NCI-H524 (cell line): ENCODE results near the gene GRK5.

Source experiments
- DNase-seq, 2 experiments: peaks; one replicate each; lab custom pipeline; 2025; lab: John Stamatoyannopoulos, UW

GRK5 gene

DNA sequence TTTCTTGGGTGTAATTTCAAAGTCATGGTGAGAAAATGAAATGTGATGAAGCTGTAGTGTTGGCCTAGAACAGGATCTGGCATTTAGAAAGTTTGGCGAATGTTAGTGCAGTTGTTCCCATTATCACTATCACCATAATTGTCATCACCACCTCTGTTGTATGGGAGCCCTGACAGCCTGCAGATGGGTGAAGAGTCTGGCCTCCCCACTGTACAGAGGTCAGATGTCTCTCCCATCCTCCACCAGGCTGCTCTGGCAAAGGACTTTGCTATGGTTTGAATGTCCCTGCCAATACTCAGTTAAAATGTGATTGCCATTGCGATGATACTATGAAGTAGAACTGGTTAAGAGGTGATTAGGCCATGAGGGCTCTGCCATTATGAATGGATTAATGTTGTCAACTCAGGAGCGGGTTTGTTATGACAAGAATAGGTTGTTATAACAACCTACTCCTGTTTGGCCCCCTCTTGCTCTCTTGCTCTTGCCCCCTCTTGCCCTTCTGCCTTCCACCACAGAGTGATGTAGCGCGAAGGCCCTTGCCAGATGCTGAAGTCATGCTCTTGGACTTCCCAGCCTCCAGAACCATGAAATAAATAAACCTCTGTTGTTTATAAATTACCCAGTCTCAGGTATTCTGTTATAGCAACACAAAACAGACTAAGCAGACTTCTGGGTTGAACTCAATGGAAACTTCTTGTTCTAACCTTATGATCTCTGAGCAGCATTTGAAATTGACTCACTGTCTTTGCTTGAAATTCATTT, 90.0 kb downstream of the GRK5 start:
- no peak for DNase-seq

DNA sequence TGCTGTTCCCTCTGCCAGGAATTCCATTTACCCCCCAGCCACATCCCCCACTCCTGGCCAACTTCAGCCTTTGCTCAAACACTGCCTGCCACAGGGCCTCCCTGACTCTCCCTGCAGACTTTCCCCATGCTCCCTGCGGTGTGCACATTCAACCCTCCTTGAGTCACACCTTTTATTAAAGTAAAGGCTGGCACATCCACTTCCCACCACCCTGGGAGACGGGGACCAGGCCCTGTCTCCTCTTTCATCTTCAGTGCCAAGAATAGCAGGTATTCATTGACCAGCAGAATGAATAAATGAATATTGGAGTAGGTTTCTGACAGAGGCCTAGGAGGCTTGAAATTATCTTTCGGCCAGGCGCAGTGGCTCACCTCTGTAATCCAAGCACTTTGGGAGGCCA, 91.4 kb downstream of the GRK5 start:
- DNase-seq = no peak

DNA sequence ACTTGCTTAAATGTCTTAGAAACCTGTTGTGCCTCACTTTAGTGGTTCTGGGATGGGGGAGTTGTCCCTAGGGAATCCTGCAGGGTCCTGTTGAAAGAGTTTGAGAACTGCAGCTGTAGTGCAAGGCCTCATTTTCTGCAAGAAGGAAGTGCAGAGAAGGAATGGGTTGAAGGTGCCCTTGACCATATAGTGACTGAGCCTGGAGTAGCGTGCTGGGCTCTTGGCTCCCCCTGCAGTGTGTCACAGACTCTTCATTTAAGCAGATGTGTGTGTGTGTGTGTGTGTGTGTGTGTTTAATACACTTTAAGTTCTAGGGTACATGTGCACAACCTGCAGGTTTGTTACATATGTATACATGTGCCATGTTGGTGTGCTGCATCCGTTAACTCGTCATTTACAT, 92.2 kb downstream of the GRK5 start:
- peak in 1 of 2 experiments; percentile 41 for DNase-seq

DNA sequence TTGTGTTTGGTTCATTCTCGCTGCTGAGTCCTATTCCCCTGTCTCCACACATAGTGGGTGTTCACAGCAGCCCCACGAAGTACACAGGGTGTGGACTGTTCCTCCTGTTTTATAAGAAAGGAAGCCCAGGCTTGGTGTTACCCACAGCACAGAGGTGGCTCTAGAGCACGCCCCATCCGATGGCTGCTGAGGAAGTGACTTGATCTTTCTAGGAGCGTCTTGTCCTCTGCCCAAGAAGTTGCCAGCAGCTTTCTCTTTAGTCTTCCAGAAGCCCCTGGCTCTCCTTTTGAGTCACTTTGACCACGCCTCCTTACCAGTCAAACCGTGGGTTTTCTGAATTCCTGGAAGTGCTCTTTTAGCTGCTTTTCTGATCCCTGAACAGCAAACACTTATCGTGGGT, 94.0 kb downstream of the GRK5 start:
- no peak for DNase-seq

DNA sequence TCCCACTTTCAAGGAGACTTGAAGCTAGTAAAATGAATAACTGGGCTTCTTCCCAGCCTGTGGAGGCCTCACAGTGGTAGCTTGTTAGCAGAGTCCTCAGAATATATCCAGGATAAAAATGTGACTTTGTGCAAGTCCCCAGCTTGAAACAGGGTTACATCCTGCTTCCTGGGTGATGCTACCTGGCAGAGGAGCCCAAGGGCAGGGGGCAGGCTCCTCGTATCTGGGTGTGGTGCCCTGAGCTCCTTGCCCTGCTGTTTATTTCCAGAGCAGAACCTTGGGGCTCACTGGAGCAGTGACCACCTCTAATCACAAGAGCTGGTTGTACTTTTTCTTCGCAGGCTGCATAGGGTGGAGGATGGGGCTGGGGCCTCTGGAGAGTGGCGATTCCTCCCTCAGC, 94.8 kb downstream of the GRK5 start:
- no peak for DNase-seq

DNA sequence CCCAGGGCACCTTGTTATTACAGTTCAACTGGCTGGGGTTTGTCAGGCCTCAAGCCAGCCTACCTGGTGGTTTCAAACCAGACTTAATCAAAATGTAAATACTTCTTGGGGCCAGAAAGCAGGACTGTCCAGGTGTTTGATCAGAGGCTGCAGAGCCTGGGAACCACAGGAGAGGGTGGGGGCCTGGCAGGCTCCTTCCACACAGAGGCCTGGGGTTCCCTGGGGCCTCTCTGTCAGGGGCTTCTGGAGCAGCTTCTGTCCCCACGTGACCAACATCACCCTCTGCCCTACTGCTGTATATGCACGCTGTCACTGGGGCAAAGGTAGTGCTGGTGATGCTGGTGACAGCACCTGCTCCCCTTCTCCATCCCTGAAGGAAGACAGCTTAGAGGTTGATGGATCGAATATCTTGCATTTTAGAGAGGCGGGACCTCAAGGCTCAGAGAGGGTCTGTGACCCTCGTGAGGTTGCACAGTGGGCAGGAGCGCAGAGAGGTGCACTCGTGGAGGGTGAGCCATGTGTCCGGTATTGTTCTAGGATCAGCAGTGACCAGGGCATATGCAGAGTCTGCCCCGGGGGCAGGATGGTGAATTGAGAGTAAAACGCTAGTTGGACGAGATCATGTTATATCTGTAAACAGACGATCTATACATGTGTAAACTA, 95.4 kb downstream of the GRK5 start:
- no peak for DNase-seq

DNA sequence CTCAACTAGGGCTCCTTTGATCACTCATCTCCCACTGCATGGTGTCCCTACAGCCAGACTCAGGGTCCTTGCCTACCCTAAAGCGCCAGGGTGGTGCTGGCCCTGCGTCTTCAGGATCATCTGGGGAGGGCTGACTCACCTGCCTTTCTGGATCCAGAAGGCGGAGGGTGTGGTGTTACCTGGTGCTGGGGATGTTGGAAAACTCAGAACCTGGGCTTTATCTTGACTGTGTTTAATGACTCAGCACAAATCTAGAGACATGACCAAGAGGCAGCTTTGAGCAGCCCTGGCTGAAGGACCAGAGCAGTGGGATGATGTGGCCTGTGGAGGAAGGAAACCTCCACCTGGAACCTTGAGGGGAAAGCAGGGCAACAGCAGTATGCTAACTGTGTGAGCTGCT, 96.5 kb downstream of the GRK5 start:
- no peak for DNase-seq

DNA sequence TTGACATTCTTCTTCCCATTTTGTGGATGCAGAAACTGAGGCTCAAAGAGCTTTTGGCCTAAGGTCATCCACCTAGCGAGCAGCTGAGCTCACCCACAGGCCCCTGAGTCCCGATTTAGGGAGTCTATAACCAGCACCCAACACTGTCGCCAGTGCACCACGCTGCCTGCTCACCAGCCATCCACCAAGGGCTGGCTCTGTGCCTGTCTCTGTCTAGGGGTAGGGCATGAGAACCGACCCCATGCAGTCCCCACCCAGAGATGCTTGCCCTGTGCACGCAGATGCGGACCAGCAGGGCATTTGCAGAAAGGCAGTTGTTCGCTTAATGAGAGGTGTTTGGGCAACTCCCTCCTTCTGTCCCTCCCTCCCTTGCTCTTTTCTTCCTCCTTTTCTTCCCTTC, 97.2 kb downstream of the GRK5 start:
- no peak for DNase-seq

DNA sequence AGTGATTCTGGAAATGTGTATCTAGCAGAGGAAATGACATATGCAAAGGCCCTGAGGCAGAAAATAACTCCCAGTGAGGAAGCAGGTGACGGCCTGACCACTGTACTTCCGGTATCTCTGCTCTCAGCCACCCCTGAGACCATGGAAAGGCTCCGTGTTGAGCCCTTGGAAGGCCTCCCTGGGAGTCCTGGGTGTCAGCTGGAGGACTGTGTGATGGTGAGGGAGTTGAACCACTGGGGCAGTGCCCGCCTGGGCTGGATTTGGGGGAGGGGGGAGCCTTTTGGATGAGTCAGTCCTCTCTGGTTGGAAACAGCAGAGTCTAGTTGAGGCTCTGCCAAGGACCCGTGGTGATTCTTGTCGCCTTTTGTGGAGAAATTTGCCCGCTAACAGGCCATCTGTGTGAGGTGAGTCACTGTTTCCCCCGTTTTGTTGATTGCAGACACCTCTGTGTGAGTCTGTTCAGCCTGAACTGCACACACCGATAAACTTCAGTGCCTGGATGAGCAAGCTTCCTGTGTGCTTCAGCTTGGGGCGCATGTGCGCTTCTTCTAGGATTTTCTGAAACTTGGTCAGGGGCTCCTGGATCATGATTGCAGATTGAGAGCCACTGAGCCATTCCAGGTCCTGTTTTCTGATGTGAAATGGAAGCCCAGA, 98.6 kb downstream of the GRK5 start:
- DNase-seq = no peak

DNA sequence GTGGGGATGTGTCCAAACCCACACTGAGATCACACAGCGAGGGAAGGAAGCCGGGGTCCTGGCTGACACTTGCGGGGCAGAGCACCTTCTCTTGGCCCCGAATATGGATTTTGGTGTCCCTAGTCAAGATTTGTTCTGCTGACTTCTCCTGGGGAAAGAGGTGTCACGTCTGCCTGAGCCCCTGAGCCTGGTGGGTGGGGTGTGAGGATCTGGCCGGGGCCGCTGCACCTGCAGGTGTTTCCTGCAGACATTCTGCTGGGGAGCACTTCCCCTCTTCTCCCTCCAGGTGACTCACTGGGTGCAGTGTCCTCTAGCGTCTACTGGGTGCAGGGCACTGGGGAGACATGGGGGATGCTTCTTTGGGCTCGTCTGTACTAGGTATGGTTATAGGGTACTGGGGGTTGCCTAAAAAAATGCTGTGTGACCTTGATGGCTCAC, 99.2 kb downstream of the GRK5 start:
- DNase-seq = no peak

DNA sequence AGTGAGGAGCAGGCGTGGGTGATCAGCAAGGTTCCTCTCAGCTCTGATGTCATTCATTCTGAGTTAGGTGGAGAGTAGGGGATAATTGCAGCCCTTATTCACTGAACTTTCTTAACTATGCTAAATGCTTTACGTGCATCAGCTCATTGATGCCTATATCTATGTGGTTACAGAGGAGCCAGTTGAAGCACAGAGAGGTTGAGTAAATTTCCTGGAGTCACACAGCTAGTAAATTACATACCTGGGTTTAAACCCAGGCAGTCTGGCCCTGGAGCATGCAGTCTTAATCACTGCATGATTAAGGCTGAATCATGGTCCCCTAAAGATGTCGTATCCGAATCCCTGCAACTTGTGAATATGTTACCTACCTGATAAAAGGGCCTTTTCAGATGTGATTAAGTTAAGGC, 99.6 kb downstream of the GRK5 start:
- DNase-seq = no peak

DNA sequence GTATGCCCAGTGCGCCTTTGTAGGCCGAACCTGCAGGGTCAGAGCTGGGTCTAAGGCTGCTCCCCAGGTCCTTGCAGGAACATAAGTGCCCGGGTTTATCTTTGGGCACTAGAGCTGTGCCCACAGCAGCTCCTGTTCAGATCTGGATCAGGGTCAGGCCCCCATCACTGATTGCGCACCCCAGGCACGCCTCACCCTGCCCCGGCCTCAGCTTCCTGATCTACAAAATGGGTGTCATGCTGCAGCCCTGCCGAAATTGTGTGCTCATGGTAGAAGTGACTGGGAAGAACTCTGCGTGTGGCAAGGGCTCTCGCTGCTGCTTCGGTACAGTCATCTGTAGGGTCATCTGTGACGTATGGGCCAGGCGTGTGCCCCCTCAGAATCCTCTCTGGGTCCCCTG, 100.7 kb downstream of the GRK5 start:
- DNase-seq = no peak

DNA sequence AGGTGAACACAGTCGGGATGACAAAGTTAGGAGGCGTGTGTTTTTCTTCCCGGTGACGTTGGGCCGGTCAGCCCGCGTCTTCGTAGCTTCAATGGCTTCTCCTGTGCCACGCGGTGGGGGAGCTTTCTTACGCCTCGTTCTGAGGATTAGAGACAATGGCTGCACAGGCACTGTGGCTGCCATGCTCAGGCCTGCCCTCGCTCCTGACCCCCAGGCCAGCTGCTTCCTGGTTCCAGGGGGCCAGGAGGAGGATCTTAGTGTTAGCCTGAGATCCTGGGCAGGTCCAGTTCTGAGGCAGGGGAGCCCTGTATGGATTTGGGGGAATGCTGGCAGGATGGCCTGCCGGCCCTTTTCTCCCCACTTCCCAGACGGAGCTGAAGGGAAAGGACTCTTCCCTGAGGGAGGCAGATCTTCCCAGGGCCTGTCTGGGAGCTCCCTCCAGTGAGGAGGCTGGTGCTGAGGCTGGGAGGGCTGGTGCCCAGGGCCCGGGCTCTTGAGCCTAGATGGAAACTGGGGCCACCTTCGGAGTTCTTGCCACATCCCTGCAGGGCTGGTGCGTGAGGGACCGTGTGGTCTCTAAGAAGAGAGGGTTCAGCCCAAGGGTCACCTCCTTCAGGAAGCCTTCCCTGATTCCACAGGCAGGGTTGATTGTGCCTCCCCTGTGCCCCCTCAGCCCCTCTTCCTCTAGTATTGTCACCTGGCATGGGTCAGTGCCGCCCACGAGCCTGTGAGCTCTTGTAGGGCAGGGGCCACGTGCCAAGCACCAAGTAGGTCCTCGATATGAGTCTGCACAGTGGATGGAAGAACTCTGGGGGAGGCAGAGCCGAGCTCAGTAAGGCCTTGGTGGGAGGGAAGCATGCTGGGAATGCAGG, 101.4 kb downstream of the GRK5 start:
- DNase-seq = no peak

DNA sequence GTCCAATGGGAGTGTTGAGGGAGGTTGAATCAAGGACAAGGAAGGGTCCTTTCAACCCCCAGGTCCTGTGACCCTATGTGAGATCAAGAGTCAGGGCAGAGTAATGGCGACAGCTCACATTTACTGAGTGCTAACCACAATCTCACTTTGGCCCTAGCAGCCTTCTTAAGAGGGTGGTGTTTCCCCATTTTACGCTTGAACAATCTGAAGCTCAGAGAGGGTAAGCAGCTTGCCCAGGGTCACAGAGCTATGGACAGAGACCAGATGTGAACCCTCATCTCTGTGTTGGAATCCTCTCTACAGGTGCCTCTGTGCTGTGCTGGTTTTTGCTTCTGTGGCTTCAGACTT, 102.0 kb downstream of the GRK5 start:
- no peak for DNase-seq

DNA sequence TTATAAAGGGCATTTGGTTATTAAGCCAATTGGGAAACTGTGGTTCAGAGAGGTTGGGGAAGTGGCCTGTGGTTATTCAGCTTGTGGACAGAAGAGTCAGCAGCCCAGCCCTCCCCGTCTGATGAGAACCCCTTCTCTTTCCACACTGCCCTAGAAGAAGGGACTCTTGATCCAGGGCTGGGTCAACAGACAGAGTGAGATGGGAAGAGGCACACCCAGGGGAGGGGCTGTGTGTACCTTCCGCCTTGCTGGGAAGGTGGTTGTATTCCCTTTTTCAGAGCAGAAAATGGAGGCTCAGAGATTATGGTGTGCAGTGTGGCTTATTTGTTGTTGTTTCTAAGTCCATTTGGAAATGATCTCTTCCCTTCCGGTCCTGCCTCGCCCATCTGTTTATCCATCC, 103.4 kb downstream of the GRK5 start:
- DNase-seq = no peak

DNA sequence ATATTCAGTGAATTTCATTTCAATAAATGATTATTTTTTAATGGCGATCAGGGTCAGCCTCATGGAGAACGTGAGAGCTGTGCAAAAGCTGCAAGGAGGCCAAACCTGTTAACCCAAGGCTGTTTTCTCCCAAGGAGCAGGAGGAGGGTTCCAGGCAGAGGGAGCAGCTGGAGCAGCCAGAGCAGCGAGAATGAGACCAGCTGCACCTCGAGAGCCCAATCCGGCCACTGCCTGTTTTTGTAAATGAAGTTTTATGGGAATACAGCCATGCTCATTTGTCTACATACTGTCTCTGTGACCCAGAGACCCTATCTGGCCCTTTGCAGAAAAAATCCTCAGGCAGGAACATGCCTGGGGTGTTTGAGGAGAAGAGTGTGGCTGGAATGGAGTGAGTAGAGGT, 104.9 kb downstream of the GRK5 start:
- DNase-seq = peak in 1 of 2 experiments; percentile 10

DNA sequence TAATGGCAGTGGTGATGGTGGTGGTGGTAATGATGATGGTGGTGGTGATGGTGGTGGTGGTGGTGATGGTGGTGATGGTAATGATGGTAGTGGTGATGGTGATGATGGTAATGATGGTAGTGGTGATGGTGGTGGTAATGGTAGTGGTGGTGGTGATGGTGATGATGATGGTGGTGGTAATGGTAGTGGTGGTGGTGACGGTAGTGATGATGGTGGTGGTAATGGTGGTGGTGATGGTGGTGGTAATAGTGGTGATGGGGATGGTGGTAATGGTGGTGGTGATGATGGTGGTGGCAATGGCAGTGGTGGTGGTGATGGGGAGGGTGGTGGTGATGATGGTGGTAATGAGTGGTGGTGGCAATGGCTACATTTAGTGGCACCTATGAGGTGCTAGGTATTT, 105.7 kb downstream of the GRK5 start:
- no peak for DNase-seq

DNA sequence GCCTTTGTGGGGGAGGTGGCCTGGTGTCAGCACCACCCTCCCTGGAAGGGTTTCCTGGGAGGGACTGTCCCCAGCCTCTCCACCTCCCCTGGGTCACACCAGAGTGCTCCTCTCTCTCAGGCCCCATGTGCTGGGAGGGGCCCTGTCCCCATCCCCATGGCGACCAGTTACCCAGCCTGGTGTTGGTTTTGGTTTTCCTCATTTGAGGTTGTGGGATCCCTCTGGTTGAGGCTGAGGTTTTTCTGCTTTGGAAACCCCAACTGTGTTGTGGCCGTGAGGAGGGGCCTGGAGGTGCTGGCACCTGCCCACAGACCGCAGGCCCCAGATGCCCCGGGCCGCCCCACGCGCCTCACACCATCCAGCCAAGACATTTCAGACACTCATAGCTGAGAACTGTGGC, 106.3 kb downstream of the GRK5 start:
- DNase-seq = no peak

DNA sequence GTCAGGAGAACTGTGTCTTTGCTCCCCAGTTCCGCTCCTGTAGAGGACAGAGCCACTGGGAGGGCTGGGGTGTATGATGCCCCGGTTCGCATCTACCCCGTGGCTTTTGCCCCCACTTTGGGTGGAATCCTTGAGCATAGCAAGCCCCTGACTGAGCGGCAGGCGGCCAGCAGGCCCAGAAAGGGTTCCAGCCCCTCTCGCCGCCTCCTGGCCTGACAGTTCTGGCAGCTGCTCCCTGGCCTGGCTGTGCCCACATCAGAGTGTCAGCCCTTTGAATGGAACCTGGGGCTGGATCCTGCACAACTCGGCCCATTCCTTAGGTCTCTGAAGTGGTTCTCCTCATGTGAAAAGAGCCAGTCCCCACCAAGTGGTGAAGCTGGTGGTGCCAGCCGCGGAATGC, 106.7 kb downstream of the GRK5 start:
- no peak for DNase-seq

DNA sequence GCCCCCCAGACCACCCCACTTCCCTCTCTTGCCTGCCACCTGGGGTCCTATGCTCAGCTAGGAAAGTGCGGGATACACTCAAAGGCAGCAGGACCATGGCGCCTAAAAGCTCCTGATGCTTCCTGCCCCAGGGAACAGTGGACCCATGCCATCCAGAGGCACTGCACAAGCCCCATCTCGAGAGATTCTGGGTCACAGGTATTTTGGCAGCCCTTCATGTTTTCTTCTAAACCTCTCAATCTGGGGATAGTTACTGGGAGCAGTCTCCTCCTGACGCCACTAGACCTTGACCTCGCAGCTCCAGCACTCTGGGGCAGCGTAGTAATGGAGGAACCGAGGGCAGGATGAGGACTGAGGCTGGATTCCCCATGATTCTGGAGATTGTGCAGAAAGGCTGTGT, 107.1 kb downstream of the GRK5 start:
- DNase-seq = no peak

DNA sequence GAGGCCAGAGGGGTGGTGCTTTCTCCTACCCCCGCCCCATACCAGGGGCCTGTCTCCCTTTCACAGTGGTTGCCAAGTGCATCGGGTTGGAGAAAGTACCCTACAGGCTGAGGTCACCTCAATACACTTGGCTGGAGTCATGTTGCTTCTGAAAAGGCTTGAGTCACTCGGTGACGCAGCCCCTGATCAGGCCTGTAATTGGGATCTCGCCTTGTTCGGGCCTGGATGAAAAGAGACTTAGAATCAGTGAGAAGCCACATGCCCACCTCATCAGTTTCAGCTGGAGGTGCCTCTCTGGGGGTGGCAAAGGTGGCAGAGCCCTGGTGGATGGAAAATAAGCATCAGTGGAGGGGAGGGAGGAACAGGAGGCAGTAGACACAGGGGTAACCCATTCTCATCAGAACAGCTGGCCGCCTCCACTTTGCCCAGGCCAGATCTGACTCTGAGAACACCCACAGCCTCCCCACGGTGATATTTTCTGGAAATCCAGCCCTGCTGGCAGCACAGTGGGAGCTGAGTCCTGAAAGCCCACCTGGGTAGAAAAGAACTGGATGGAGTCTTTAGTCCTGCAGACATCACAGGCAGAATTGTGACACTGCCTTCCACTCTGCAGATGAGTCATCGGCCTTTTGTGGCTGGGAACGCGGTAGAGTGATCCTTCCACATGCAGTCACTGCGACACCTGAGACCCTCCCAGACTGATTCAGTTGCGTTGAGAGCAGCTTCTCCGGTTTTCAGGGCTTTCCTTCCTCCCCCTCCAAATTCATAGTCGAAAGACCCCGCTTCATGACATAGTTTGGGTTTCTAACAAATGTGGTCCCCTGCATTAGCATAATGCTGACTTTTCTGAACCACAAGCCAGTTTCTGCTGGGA, 108.0 kb downstream of the GRK5 start:
- DNase-seq = no peak

DNA sequence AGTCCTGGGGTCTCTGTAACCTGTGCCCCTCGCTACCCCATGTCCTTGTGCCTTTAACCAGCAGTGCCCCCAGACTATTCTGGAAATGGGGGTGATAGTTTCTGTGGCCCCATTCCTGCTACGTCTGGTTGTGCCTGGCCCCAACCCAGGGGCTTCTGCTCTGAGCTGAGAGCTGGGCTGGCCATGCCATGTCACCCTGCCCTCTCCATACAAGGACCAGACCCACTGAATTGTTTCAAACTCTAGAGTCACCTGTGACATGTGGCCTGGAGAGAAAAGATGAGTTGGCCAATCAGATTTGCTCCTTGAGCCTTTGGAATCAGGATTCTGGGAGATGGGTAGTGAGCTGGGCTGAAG, 108.6 kb downstream of the GRK5 start:
- no peak for DNase-seq
